DOHH2 (cell line): Measurements from ENCODE around the gene INPP4A.

Source experiments
- EZH2phosphoT487 ChIP-seq: fragments of 200-600 bp; sonication (generic); IDR thresholded peaks from 2 replicates; pipeline ENCODE4 v1.6.1; 2017; ENCODE audit warnings: borderline replicate concordance, mild to moderate bottlenecking, antibody characterized with exemption, low read length, moderate library complexity, mixed read lengths
- TF ChIP-seq, protein P1 (sequence below): fragments of 200-600 bp; sonication (generic); IDR thresholded peaks from one replicate; pipeline ENCODE4 v1.5.1; 2014; ENCODE audit warnings: antibody characterized with exemption, mild to moderate bottlenecking, low read depth, low read length; ENCODE audit not compliant: poor library complexity, severe bottlenecking

DNA sequence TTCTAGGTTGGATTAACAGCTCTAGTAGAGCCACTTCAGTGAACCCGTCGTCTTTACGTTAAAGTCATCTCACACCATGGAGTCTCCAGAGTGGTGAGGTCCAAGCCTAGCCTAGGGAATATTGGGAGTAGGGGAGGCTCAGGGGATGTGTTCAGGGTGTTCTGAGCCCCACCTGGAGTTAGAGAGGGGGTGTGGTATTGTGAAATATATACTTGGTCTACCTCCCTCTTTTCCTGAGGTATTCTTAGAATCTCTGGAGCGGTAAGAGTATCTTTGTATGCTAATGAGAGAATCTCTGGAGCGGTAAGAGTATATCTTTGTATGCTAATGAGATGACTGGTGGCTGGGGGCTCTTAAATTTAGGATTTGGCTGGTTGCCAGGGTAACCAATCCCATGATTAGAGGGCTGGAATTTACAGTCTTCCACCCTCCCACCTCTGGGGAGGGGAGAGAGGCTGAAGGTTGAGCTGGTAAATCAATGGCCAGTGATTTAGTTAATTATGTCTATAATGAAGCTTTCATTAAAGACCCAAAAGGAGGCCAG lies 69.5 kb downstream of the INPP4A start:
- TF ChIP-seq, protein P1, sequence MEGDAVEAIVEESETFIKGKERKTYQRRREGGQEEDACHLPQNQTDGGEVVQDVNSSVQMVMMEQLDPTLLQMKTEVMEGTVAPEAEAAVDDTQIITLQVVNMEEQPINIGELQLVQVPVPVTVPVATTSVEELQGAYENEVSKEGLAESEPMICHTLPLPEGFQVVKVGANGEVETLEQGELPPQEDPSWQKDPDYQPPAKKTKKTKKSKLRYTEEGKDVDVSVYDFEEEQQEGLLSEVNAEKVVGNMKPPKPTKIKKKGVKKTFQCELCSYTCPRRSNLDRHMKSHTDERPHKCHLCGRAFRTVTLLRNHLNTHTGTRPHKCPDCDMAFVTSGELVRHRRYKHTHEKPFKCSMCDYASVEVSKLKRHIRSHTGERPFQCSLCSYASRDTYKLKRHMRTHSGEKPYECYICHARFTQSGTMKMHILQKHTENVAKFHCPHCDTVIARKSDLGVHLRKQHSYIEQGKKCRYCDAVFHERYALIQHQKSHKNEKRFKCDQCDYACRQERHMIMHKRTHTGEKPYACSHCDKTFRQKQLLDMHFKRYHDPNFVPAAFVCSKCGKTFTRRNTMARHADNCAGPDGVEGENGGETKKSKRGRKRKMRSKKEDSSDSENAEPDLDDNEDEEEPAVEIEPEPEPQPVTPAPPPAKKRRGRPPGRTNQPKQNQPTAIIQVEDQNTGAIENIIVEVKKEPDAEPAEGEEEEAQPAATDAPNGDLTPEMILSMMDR: no peak
- no peak for TF ChIP-seq EZH2phosphoT487
